ENCODE measurements around the gene KDM3B.

DNA sequence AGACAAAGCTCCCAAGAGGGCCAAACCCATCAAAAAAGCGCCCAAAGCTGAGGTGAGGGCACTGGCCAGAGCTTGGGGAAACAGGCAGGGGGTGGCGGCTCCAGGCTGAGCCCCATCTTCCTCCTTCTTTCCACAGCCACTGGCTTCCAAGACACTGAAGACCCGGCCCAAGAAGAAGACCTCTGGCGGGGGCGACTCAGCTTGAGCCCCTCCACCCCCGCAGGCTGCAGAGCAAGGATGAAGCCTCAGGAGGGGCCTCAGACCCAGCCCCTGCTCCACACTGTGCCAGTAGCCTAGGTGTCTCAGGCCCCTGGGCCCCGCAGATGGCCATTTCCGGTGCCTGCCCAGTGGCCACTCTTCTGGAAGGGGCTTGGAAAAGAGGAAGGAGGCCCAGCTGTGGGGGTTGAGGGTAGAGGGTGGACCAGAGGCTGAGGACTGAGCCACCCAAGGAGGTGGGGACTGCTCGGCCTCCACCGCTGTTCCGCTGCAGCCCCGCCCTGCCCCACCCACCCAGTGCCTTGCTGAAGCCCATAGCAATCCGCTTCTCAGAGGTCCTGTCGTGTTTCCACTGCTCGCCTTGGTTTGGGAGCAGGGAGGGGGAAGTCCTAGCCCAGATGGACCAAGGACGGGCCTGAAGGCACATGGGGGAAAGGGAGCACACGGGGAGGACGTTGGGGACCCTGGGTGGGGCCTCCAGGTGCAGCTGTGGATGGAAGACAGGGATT lies 93.2 kb downstream of the KDM3B start:
- TF ChIP-seq RAD21 (IDR thresholded peaks at IDR 0.05; ENCODE audit: low read depth) = no peak
- TF ChIP-seq, protein P1, sequence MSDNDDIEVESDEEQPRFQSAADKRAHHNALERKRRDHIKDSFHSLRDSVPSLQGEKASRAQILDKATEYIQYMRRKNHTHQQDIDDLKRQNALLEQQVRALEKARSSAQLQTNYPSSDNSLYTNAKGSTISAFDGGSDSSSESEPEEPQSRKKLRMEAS (IDR thresholded peaks at IDR 0.05) = no peak
- TF ChIP-seq CREB1 (IDR thresholded peaks at IDR 0.05; ENCODE audit: low read depth) = no peak
- TF ChIP-seq, protein P2, sequence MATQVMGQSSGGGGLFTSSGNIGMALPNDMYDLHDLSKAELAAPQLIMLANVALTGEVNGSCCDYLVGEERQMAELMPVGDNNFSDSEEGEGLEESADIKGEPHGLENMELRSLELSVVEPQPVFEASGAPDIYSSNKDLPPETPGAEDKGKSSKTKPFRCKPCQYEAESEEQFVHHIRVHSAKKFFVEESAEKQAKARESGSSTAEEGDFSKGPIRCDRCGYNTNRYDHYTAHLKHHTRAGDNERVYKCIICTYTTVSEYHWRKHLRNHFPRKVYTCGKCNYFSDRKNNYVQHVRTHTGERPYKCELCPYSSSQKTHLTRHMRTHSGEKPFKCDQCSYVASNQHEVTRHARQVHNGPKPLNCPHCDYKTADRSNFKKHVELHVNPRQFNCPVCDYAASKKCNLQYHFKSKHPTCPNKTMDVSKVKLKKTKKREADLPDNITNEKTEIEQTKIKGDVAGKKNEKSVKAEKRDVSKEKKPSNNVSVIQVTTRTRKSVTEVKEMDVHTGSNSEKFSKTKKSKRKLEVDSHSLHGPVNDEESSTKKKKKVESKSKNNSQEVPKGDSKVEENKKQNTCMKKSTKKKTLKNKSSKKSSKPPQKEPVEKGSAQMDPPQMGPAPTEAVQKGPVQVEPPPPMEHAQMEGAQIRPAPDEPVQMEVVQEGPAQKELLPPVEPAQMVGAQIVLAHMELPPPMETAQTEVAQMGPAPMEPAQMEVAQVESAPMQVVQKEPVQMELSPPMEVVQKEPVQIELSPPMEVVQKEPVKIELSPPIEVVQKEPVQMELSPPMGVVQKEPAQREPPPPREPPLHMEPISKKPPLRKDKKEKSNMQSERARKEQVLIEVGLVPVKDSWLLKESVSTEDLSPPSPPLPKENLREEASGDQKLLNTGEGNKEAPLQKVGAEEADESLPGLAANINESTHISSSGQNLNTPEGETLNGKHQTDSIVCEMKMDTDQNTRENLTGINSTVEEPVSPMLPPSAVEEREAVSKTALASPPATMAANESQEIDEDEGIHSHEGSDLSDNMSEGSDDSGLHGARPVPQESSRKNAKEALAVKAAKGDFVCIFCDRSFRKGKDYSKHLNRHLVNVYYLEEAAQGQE (IDR thresholded peaks at IDR 0.05; ENCODE audit: low read depth) = no peak
- TF ChIP-seq NFIC (IDR thresholded peaks at IDR 0.05) = no peak
- TF ChIP-seq EGR1 (IDR thresholded peaks at IDR 0.05) = no peak
- no peak for TF ChIP-seq TAF1 (IDR thresholded peaks at IDR 0.05; ENCODE audit: low read depth)
- TF ChIP-seq ZBTB7A (IDR thresholded peaks at IDR 0.05; ENCODE audit: low read depth) = no peak
- TF ChIP-seq CEBPB (IDR thresholded peaks at IDR 0.05) = no peak
- TF ChIP-seq EP300 (IDR thresholded peaks at IDR 0.05; ENCODE audit: borderline replicate concordance) = no peak
- TF ChIP-seq TCF12 (IDR thresholded peaks at IDR 0.05; ENCODE audit: low read depth) = no peak
- no peak for TF ChIP-seq TEAD4 (IDR thresholded peaks at IDR 0.05)
- TF ChIP-seq, protein P3, sequence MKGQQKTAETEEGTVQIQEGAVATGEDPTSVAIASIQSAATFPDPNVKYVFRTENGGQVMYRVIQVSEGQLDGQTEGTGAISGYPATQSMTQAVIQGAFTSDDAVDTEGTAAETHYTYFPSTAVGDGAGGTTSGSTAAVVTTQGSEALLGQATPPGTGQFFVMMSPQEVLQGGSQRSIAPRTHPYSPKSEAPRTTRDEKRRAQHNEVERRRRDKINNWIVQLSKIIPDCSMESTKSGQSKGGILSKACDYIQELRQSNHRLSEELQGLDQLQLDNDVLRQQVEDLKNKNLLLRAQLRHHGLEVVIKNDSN (IDR thresholded peaks at IDR 0.05) = no peak
- TF ChIP-seq YY1 (IDR thresholded peaks at IDR 0.05; ENCODE audit: low read depth) = no peak

Data from Ishikawa (cell line).